Subcutaneous abdominal adipose tissue (tissue), 5 donors: ENCODE data around the gene TFDP1.
A peak's percentile ranks its signal among the peaks of the same experiment; 100 is the strongest.

Experiments used
- H3K27ac ChIP-seq: one replicate; pipeline ENCODE4 v1.7.0; 2013; ENCODE audit warnings: low read depth, mild to moderate bottlenecking, inconsistent platforms, low read length, moderate library complexity
- H3K27me3 ChIP-seq, 5 donors: one replicate each; pipeline ENCODE4 v1.7.0; 2013; ENCODE audit warnings: low read length in 5 of 5, inconsistent platforms in 1 of 5; ENCODE audit not compliant: control insufficient read depth in 5 of 5, insufficient read depth in 4 of 5
- H3K36me3 ChIP-seq, 5 donors: one replicate each; pipeline ENCODE4 v1.7.0; 2013; ENCODE audit warnings: low read length in 5 of 5; ENCODE audit not compliant: control insufficient read depth in 5 of 5, insufficient read depth in 5 of 5
- H3K4me1 ChIP-seq, 5 donors: one replicate each; pipeline ENCODE4 v1.7.0; 2013; ENCODE audit warnings: low read length in 5 of 5, mild to moderate bottlenecking in 3 of 5, moderate library complexity in 1 of 5; ENCODE audit not compliant: control insufficient read depth in 5 of 5, insufficient read depth in 5 of 5
- H3K4me3 ChIP-seq, 5 donors: one replicate each; pipeline ENCODE4 v1.7.0; 2013; ENCODE audit warnings: low read length in 5 of 5, low read depth in 1 of 5
- H3K9ac ChIP-seq, 5 donors: one replicate each; pipeline ENCODE4 v1.7.0; 2013; ENCODE audit warnings: low read length in 5 of 5, mild to moderate bottlenecking in 4 of 5, moderate library complexity in 3 of 5
- H3K9me3 ChIP-seq, 5 donors: one replicate each; pipeline ENCODE4 v1.7.0; 2013; ENCODE audit warnings: low read length in 5 of 5; ENCODE audit not compliant: control insufficient read depth in 5 of 5
- donor health status: healthy.
- donor health status: healthy.
- donor health status: healthy.
- donor health status: healthy.
- donor health status: healthy.

TFDP1 gene

GRCh38 chr13:113595131-113595530, 10.6 kb downstream of the TFDP1 start:
- H3K36me3 ChIP-seq = peaks cover 0 to 36% (median 21%) of the 10 kb centered on the region in 5 donors
- no peak overlapping the region for H3K4me3 ChIP-seq
- H3K9me3 ChIP-seq = no peaks in the 10 kb centered on the region

GRCh38 chr13:113596321-113597200, 12.0 kb downstream of the TFDP1 start:
- Histone ChIP-seq H3K36me3 (peaks cover 0 to 42% (median 29%) of the 10 kb centered on the region in 5 donors), H3K4me1 (peaks cover 0 to 16% (median 0%) of the 10 kb centered on the region in 5 donors), H3K27me3 (peaks cover 0 to 5% (median 0%) of the 10 kb centered on the region in 5 donors), H3K27ac (no peak overlapping the region), H3K9me3 (no peaks in the 10 kb centered on the region), H3K9ac (no peak overlapping the region), H3K4me3 (no peak overlapping the region)

More at GRCh38 chr13:113595131-113595530, 10.6 kb downstream of the TFDP1 start:
- Histone ChIP-seq H3K27me3 (peaks cover 0 to 2% (median 0%) of the 10 kb centered on the region in 5 donors), H3K27ac (no peak overlapping the region), H3K9ac (no peak overlapping the region), H3K4me1 (peaks cover 0 to 8% (median 0%) of the 10 kb centered on the region in 5 donors)

- Histone ChIP-seq H3K36me3 (peaks cover 0 to 40% (median 29%) of the 10 kb centered on the region in 5 donors), H3K9ac (no peak overlapping the region), H3K4me1 (peaks cover 0 to 14% (median 0%) of the 10 kb centered on the region in 5 donors), H3K4me3 (no peak overlapping the region), H3K27ac (no peak overlapping the region), H3K9me3 (no peaks in the 10 kb centered on the region), H3K27me3 (peaks cover 0 to 5% (median 0%) of the 10 kb centered on the region in 5 donors)
These were observed 13.0 kb downstream of the TFDP1 start for GRCh38 chr13:113597391-113598080.

- Histone ChIP-seq H3K4me3 (no peak overlapping the region), H3K9ac (peak overlapping the region in 1 of 5 donors; percentile 11), H3K4me1 (peaks cover 0 to 14% (median 0%) of the 10 kb centered on the region in 5 donors), H3K27ac (no peak overlapping the region), H3K9me3 (no peaks in the 10 kb centered on the region), H3K36me3 (peaks cover 0 to 39% (median 29%) of the 10 kb centered on the region in 5 donors), H3K27me3 (peaks cover 0 to 5% (median 0%) of the 10 kb centered on the region in 5 donors)
These were observed 13.5 kb downstream of the TFDP1 start for GRCh38 chr13:113598081-113598410.

GRCh38 chr13:113598481-113598880, 13.9 kb downstream of the TFDP1 start:
- no peak overlapping the region for H3K9ac ChIP-seq
- H3K36me3 ChIP-seq = peaks cover 0 to 39% (median 29%) of the 10 kb centered on the region in 5 donors
- no peak overlapping the region for H3K4me3 ChIP-seq
- H3K4me1 ChIP-seq = peaks cover 0 to 14% (median 0%) of the 10 kb centered on the region in 5 donors
- peaks cover 0 to 5% (median 0%) of the 10 kb centered on the region in 5 donors for H3K27me3 ChIP-seq
- H3K27ac ChIP-seq = no peak overlapping the region
- H3K9me3 ChIP-seq = no peaks in the 10 kb centered on the region

- peaks cover 0 to 14% (median 0%) of the 10 kb centered on the region in 5 donors for H3K4me1 ChIP-seq
- peaks cover 0 to 5% (median 0%) of the 10 kb centered on the region in 5 donors for H3K27me3 ChIP-seq
- H3K9ac ChIP-seq = no peak overlapping the region
- no peak overlapping the region for H3K27ac ChIP-seq
- H3K9me3 ChIP-seq = no peaks in the 10 kb centered on the region
- no peak overlapping the region for H3K4me3 ChIP-seq
- peaks cover 0 to 40% (median 28%) of the 10 kb centered on the region in 5 donors for H3K36me3 ChIP-seq
These were observed 14.8 kb downstream of the TFDP1 start for GRCh38 chr13:113599391-113599790.

- H3K36me3 ChIP-seq = peaks cover 0 to 49% (median 26%) of the 10 kb centered on the region in 5 donors
- no peak overlapping the region for H3K4me3 ChIP-seq
- no peaks in the 10 kb centered on the region for H3K9me3 ChIP-seq
- peaks cover 0 to 14% (median 0%) of the 10 kb centered on the region in 5 donors for H3K4me1 ChIP-seq
- H3K9ac ChIP-seq = no peak overlapping the region
- no peak overlapping the region for H3K27ac ChIP-seq
- peaks cover 0 to 5% (median 0%) of the 10 kb centered on the region in 5 donors for H3K27me3 ChIP-seq
These were observed 16.9 kb downstream of the TFDP1 start for GRCh38 chr13:113601166-113602070.

GRCh38 chr13:113602291-113602988, 17.9 kb downstream of the TFDP1 start:
- no peak overlapping the region for H3K27ac ChIP-seq
- H3K9me3 ChIP-seq = no peaks in the 10 kb centered on the region
- no peak overlapping the region for H3K9ac ChIP-seq
- H3K36me3 ChIP-seq = peaks cover 0 to 42% (median 21%) of the 10 kb centered on the region in 5 donors
- H3K4me1 ChIP-seq = peaks cover 0 to 14% (median 0%) of the 10 kb centered on the region in 5 donors
- H3K27me3 ChIP-seq = peaks cover 0 to 5% (median 0%) of the 10 kb centered on the region in 5 donors
- no peak overlapping the region for H3K4me3 ChIP-seq
